ENCODE measurements around the gene PFN1.

Gene PFN1

GRCh38 chr17:4897198-4897687 is 51.1 kb downstream of the PFN1 start:
- TF ChIP-seq, protein P1, sequence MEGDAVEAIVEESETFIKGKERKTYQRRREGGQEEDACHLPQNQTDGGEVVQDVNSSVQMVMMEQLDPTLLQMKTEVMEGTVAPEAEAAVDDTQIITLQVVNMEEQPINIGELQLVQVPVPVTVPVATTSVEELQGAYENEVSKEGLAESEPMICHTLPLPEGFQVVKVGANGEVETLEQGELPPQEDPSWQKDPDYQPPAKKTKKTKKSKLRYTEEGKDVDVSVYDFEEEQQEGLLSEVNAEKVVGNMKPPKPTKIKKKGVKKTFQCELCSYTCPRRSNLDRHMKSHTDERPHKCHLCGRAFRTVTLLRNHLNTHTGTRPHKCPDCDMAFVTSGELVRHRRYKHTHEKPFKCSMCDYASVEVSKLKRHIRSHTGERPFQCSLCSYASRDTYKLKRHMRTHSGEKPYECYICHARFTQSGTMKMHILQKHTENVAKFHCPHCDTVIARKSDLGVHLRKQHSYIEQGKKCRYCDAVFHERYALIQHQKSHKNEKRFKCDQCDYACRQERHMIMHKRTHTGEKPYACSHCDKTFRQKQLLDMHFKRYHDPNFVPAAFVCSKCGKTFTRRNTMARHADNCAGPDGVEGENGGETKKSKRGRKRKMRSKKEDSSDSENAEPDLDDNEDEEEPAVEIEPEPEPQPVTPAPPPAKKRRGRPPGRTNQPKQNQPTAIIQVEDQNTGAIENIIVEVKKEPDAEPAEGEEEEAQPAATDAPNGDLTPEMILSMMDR (IDR thresholded peaks at IDR 0.05; ENCODE audit: low read depth, low read length): no peak
- no peak overlapping the region for H3K4me3 ChIP-seq (ENCODE audit: low read depth, low read length)

DNA sequence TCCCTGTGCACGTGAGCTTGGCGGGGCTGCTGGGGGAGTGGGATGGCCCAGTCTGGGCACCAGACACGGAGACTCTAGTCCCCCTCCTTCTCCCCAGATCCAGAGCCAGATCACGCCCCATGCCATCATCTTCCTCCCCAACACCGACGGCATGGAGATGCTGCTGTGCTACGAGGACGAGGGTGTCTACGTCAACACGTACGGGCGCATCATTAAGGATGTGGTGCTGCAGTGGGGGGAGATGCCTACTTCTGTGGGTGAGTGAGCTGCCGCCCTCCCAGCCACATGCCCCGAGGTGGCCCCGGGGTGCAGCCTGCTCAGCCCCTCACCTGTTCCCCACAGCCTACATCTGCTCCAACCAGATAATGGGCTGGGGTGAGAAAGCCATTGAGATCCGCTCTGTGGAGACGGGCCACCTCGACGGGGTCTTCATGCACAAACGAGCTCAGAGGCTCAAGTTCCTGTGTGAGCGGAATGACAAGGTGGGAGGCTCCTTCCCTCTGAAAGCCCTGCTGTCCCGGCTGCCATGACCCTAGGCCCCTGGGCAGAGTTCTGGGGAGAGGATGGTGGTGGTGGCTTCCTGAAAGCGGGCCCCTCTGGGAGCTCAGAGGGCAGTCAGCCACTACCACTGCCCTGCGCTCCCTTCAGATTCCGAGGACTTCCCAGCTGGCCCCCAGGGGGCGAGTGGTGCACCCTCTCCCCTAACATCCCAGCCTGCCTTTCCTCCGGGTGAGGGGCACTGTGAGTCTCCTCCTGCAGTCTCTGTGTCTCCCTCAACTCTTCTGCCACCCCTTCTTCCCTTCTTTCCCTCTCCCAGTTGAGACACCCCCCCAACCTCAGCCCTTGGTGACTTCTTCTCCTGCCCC is 51.8 kb downstream of the PFN1 start:
- H3K4me3 ChIP-seq (ENCODE audit: low read depth, low read length): no peak overlapping the region
- TF ChIP-seq, protein P1 (IDR thresholded peaks at IDR 0.05; ENCODE audit: low read depth, low read length): no peak

DNA sequence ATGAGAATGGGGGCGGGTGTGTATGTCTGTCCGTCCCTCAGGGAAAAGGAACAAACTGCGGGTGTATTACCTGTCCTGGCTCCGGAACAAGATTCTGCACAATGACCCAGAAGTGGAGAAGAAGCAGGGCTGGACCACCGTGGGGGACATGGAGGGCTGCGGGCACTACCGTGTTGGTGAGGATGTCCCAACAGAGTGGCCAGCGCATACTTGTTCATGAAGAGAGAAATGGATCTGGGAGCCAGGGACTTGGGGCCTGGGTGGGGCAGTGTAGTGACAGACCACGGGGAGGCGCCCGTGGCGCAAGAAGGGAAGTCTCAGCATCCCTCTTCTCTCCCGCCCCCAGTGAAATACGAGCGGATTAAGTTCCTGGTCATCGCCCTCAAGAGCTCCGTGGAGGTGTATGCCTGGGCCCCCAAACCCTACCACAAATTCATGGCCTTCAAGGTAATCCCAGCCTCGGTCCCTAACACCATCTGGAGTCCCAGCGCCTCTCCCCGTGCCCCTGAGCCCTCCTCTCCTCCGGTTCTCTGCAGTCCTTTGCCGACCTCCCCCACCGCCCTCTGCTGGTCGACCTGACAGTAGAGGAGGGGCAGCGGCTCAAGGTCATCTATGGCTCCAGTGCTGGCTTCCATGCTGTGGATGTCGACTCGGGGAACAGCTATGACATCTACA is 52.5 kb downstream of the PFN1 start:
- TF ChIP-seq, protein P1 (IDR thresholded peaks at IDR 0.05; ENCODE audit: low read depth, low read length): no peak

More for the DNA sequence above, 52.5 kb downstream of the PFN1 start:
- H3K4me3 ChIP-seq (ENCODE audit: low read depth, low read length): no peak overlapping the region
